Thyroid gland (tissue), 4 donors: ENCODE data around the gene CLEC4D. TPM values are rescaled to one million over a fixed set of nuclear protein-coding genes. Genes with fewer than 3 reads are reported as not detected.
"Not testable (repeated sequence)": the region's sequence is repeated elsewhere in the genome, so short reads cannot be mapped to it uniquely, and the experiment has no call there.

Experiments used
- DNase-seq, 2 donors: peaks; one replicate each; pipeline ENCODE4 v3.0.0-alpha.2; 2019
- H3K27ac ChIP-seq, 3 donors: fragments of 200-600 bp; sonication (generic); 1 replicate in 2 of 3; 2 replicates in 1 of 3; pipeline ENCODE4 v1.5.1; 2016 to 2019; ENCODE audit warnings: mild to moderate bottlenecking in 1 of 3, moderate library complexity in 1 of 3
- H3K27me3 ChIP-seq: fragments of 200-600 bp; sonication (generic); one replicate; pipeline ENCODE4 v1.5.1; 2019
- H3K36me3 ChIP-seq, 2 donors: fragments of 200-600 bp; sonication (generic); one replicate each; pipeline ENCODE4 v1.5.1; 2016 to 2019
- H3K4me1 ChIP-seq, 2 donors: fragments of 200-600 bp; sonication (generic); one replicate each; pipeline ENCODE4 v1.5.1; 2017 to 2019
- H3K4me3 ChIP-seq, 3 donors: fragments of 200-600 bp; sonication (generic); replicated peaks in 1 of 3; 1 replicate in 2 of 3; 2 replicates in 1 of 3; pipeline ENCODE4 v1.5.1; 2016; ENCODE audit warnings: mild to moderate bottlenecking in 1 of 3
- H3K9me3 ChIP-seq: fragments of 200-600 bp; sonication (generic); one replicate; pipeline ENCODE4 v1.5.1; 2017
- POLR2A ChIP-seq, 2 donors: fragments of 450-650 bp; IDR thresholded peaks; one replicate each; pipeline ENCODE4 v1.6.1; 2017; ENCODE audit warnings: antibody characterized with exemption in 2 of 2, mild to moderate bottlenecking in 2 of 2, moderate library complexity in 1 of 2
- WGBS, 2 donors: methylation state at CpG; one replicate each; pipeline ENCODE4 v1.1.5; 2017; 5-methylcytosine and 5-hydroxymethylcytosine counted together
- intact Hi-C: fragments of 100-400 bp; cut with DNase I; formaldehyde crosslinking; loops from one replicate; pipeline ENCODE4 v1.15.1; 2023
- total RNA-seq, 4 donors: library from RNA; depleted of rRNA; stranded (reverse); fragments of >200 nt; gene quantifications; one replicate each; pipeline ENCODE4 v1.2.3, GENCODE V29; 2016
- TF ChIP-seq, protein P1 (sequence below), 6 experiments: fragments of 200-600 bp in 3 of 6; fragments of 450-650 bp in 3 of 6; sonication (generic) in 3 of 6; IDR thresholded peaks; one replicate each; pipeline ENCODE4 v1.5.1; 2016 to 2019; ENCODE audit warnings: antibody characterized with exemption in 6 of 6, mild to moderate bottlenecking in 2 of 6, inconsistent platforms in 1 of 6, moderate library complexity in 1 of 6

Gene CLEC4D
- total RNA-seq, 4 donors from 2014 or later = 0.13 to 0.22 TPM; not detected in 2

DNA sequence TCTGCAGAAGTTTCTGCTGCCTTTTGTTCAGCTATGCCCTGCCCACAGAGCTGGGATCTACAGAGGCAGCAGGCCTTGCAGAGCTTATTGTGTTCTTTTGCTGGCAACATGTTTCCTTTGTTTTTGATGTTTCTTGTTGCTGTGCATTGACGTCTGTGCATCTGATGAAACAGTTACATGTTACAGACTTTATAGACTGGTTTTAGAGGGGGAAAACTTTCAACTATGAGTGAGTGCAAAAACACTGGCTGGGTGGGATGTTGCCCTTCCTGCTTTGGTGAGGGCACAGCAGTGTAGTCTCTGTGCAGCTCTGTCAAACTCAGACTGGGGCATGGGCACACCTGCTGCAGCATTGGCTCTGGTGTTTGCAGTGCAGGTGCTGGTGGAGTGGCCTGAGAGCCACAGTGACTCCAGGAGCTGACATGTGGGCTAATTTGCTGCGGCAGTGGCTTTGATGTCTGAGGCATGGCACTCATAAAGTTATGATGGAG, 30.7 kb upstream of the CLEC4D start:
- no peak overlapping the region for H3K27ac ChIP-seq
- H3K4me1 ChIP-seq = peaks cover 3% of the 10 kb centered on the region in 2 donors
- intact Hi-C loops = no loop called here
- H3K9me3 ChIP-seq = no peaks in the 10 kb centered on the region
- no peaks in the 10 kb centered on the region for H3K36me3 ChIP-seq
- no peak overlapping the region for H3K4me3 ChIP-seq
- 87 to 88% methylated on average over 2 of the region's 2 CpGs for WGBS, 2 donors
- TF ChIP-seq POLR2A (IDR thresholded peaks at IDR 0.05) = no peak
- TF ChIP-seq, protein P1, sequence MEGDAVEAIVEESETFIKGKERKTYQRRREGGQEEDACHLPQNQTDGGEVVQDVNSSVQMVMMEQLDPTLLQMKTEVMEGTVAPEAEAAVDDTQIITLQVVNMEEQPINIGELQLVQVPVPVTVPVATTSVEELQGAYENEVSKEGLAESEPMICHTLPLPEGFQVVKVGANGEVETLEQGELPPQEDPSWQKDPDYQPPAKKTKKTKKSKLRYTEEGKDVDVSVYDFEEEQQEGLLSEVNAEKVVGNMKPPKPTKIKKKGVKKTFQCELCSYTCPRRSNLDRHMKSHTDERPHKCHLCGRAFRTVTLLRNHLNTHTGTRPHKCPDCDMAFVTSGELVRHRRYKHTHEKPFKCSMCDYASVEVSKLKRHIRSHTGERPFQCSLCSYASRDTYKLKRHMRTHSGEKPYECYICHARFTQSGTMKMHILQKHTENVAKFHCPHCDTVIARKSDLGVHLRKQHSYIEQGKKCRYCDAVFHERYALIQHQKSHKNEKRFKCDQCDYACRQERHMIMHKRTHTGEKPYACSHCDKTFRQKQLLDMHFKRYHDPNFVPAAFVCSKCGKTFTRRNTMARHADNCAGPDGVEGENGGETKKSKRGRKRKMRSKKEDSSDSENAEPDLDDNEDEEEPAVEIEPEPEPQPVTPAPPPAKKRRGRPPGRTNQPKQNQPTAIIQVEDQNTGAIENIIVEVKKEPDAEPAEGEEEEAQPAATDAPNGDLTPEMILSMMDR (IDR thresholded peaks at IDR 0.05) = no peak
- no peak for DNase-seq
- H3K27me3 ChIP-seq = no peaks in the 10 kb centered on the region

DNA sequence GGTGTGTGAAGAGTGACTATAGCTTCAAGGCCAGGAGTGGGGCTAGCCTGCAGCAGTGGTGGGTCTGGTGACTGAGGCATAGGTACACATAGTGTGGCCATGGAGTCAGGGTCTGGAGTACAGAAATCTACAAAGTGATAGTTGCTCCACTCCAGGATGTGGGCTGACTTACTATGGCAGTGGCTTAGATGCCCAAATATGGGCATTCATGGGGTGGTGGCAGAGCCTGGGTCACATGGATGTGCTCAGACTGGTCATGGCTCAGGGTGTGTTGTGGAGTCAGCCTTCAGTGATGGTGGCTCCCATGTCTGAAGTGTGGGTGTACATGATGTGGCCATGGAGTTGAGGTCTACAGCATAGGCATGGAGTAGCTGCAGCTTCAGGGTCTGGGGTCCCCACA, 30.2 kb upstream of the CLEC4D start:
- TF ChIP-seq POLR2A (IDR thresholded peaks at IDR 0.05) = no peak
- TF ChIP-seq, protein P1 (IDR thresholded peaks at IDR 0.05) = no peak
- intact Hi-C loops = no loop called here
- peaks cover 3% of the 10 kb centered on the region in 2 donors for H3K4me1 ChIP-seq
- no peaks in the 10 kb centered on the region for H3K36me3 ChIP-seq
- no peaks in the 10 kb centered on the region for H3K9me3 ChIP-seq
- no peaks in the 10 kb centered on the region for H3K27me3 ChIP-seq
- H3K27ac ChIP-seq = no peak overlapping the region
- no peak for DNase-seq
- no peak overlapping the region for H3K4me3 ChIP-seq

DNA sequence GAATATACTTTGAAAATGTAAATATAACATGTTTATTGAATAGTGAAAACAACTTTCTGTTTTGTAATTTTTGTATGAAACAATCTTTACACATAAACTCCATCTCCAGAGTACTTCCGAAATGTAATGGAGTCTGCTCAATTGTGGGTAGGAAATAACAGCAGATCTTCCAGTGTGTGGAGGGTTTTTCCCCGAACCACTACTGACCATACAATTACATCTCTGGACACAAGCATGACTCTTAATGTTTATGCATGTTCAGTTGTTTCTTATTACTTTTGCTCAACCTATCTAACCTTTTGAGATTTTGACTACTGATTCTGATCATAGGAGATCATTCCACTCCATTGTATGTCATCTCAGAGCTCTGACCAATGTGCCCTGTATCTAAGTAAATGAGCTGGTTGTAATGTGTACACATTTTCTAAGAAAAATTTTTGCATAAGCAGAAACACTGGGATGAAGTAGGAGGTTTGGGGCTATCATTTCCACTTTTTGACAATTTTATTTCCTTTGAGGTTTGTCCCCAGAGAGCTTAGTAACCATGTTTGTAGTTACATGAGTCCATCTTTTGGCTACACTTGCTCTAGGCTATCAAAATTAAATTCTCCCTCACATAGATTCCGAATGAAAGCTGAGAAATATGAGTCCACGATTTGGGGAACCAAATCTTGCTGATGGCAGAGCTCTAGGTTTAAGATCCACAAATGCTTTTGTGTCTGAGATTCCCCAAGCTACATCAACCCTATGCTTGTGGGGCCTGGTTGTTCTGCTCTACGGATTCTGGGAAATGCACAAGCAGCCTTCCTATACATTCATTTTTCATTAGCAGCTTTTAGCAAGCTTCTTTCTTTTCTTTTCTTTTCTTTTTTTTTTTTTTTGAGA, 21.4 kb upstream of the CLEC4D start:
- 78 to 81% methylated on average over 5 of the region's 5 CpGs for WGBS, 2 donors
- TF ChIP-seq, protein P1 (IDR thresholded peaks at IDR 0.05) = no peak
- no peak for TF ChIP-seq POLR2A (IDR thresholded peaks at IDR 0.05)
- Histone ChIP-seq H3K4me1 (no peaks in the 10 kb centered on the region), H3K27ac (no peak overlapping the region), H3K4me3 (no peak overlapping the region), H3K9me3 (no peaks in the 10 kb centered on the region), H3K27me3 (no peaks in the 10 kb centered on the region), H3K36me3 (no peaks in the 10 kb centered on the region)
- intact Hi-C loops = no loop called here
- no peak for DNase-seq

DNA sequence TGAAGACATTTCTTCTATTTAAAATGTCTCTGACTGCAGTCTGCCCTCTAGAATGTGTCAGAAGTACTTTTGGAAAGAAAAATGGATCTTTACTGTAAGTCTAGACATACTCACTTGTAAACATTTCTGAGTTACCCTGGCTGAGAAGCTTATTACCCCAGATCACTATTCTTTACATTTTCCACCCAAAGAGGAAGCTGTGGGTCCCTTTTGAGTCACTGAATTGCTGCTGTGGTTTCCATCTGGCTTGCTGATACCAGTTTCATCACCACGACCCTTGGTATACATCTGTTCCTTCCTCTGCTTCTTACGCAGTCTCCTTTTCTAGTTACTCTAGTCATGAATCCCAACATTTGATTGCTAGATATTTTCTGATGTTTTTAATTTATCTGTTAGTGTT, 20.2 kb upstream of the CLEC4D start:
- Histone ChIP-seq H3K27ac (no peak overlapping the region), H3K27me3 (no peaks in the 10 kb centered on the region), H3K9me3 (no peaks in the 10 kb centered on the region), H3K4me3 (no peak overlapping the region), H3K4me1 (no peaks in the 10 kb centered on the region), H3K36me3 (no peaks in the 10 kb centered on the region)
- intact Hi-C loops = no loop called here
- no peak for DNase-seq
- 47 to 83% methylated on average over 1 to 2 of the region's 2 CpGs for WGBS, 2 donors
- TF ChIP-seq POLR2A (IDR thresholded peaks at IDR 0.05) = no peak
- TF ChIP-seq, protein P1 (IDR thresholded peaks at IDR 0.05) = no peak

DNA sequence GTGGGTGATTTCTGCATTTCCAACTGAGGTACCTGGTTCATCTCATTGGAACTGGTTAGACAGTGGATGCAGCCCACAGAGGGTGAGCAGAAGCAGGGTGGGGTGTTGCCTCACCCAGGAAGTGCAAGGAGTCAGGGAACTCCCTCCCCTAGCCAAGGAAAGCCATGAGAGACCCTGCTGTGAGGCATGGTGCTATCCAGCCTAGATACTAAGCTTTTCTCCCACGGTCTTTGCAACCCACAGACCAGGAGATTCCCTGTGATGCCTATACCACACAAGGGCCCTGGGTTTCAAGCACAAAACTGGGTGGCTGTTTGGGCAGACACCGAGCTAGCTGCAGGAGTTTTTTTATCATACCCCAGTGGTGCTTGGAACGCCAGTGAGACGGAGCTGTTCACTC, 17.6 kb upstream of the CLEC4D start:
- H3K4me1 ChIP-seq, H3K4me3 ChIP-seq, DNase-seq, H3K27ac ChIP-seq, intact Hi-C loops, H3K27me3 ChIP-seq, H3K9me3 ChIP-seq, H3K36me3 ChIP-seq: not testable (repeated sequence)
- 92 to 97% methylated on average over 3 to 4 of the region's 4 CpGs for WGBS, 2 donors

DNA sequence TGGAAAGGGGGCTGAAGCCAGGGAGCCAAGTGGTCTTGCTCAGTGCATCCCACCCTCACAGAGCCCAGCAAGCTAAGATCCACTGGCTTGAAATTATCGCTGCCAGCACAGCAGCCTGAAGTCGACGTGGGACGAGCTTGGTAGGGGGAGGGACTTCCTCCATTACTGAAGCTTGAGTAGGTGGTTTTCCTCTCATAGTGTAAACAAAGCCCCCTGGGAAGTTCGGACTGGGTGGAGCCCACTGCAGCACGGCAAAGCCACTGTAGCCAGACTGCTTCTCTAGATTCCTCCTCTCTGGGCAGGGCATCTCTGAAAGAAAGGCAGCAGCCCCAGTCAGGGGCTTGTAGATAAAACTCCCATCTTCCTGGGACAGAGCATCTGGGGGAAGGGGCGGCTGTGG, 17.2 kb upstream of the CLEC4D start:
- H3K4me3 ChIP-seq, H3K27ac ChIP-seq, H3K4me1 ChIP-seq, DNase-seq, intact Hi-C loops, H3K36me3 ChIP-seq, H3K9me3 ChIP-seq, H3K27me3 ChIP-seq: not testable (repeated sequence)
- 68 to 76% methylated on average over 5 to 7 of the region's 7 CpGs for WGBS, 2 donors
